Kidney epithelial cell (primary cell): ENCODE results near the gene REELD1. TPM values are rescaled to one million over a fixed set of nuclear protein-coding genes. Genes with fewer than 3 reads are reported as not detected.

Experiments used
- DNase-seq: peaks from one replicate; pipeline ENCODE4 v3.0.0-alpha.2; 2010; ENCODE audit warnings: low read depth
- H3K27me3 ChIP-seq: 2 replicates; pipeline ENCODE4 v1.6.0; 2011; ENCODE audit warnings: low read length; ENCODE audit not compliant: control insufficient read depth, insufficient read depth
- H3K36me3 ChIP-seq: 2 replicates; pipeline ENCODE4 v1.5.1; 2011; ENCODE audit warnings: low read length; ENCODE audit not compliant: control insufficient read depth, insufficient read depth
- H3K4me3 ChIP-seq: 2 replicates; pipeline ENCODE4 v1.5.1; 2011; ENCODE audit warnings: low read depth, mild to moderate bottlenecking, control low read depth, low read length
- total RNA-seq: library from RNA; depleted of rRNA; stranded (reverse); fragments of >200 nt; gene quantifications from 2 replicates; pipeline ENCODE4 v1.2.3, GENCODE V29; 2015
- TF ChIP-seq, protein P1 (sequence below): IDR thresholded peaks from 2 replicates; pipeline ENCODE4 v1.5.1; 2011; ENCODE audit warnings: mild to moderate bottlenecking, moderate library complexity, low read length, control low read depth, inconsistent platforms; ENCODE audit not compliant: insufficient read depth, poor library complexity, severe bottlenecking

The REELD1 gene
- total RNA-seq, 1 donor from 2014 or later, result not detected

DNA sequence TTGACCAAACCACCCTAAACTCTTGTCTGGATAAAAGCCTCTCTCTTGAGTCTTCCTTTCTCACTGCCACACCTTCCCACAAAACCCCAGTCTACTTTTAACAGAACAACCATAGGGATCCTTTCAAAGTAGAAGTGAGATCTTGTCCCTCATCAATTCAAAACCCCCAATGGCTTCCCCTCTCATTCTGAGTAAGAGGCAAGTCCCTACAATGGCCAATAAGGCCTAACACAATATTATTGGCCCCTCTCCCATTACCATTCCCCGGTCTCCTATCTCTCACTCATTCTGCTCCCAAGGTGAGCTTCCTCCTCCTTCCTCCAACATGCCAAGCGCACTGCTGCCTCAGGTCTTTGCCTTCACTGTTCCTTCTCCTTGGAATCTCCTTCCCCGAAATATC, 57.1 kb downstream of the REELD1 start:
- H3K36me3 ChIP-seq, result no peaks in the 10 kb centered on the region
- no peaks in the 10 kb centered on the region for H3K27me3 ChIP-seq
- TF ChIP-seq, protein P1, sequence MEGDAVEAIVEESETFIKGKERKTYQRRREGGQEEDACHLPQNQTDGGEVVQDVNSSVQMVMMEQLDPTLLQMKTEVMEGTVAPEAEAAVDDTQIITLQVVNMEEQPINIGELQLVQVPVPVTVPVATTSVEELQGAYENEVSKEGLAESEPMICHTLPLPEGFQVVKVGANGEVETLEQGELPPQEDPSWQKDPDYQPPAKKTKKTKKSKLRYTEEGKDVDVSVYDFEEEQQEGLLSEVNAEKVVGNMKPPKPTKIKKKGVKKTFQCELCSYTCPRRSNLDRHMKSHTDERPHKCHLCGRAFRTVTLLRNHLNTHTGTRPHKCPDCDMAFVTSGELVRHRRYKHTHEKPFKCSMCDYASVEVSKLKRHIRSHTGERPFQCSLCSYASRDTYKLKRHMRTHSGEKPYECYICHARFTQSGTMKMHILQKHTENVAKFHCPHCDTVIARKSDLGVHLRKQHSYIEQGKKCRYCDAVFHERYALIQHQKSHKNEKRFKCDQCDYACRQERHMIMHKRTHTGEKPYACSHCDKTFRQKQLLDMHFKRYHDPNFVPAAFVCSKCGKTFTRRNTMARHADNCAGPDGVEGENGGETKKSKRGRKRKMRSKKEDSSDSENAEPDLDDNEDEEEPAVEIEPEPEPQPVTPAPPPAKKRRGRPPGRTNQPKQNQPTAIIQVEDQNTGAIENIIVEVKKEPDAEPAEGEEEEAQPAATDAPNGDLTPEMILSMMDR, result no peak
- H3K4me3 ChIP-seq, result no peak overlapping the region
- DNase-seq, result no peak

- DNase-seq, result no peak
These were observed 59.0 kb downstream of the REELD1 start for GRCh38 chr4:146273204-146273901.

DNA sequence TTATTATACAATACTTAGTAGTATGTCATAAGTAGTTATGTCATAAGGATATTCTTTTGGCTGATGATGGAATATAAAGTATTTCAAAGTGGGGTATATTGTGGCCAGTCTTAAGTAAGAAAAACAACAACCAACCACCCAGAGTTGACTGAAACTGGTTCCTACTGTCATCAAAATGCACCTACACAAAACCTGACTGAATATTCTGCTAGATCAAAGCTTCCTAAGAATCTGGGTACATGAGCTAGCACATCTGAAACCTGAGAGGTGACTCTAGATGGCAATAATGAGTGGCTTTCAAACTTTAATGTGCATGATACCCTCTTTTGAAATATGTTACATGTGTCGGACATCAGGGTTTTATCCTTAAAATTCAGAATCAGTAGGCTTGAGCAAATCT, 60.4 kb downstream of the REELD1 start:
- TF ChIP-seq, protein P1, result no peak
- no peak for DNase-seq
- no peaks in the 10 kb centered on the region for H3K36me3 ChIP-seq
- H3K4me3 ChIP-seq, result no peak overlapping the region
- H3K27me3 ChIP-seq, result no peaks in the 10 kb centered on the region

More at GRCh38 chr4:146273204-146273901, 59.0 kb downstream of the REELD1 start:
- TF ChIP-seq, protein P1, result no peak
- no peak overlapping the region for H3K4me3 ChIP-seq
- H3K27me3 ChIP-seq, result no peaks in the 10 kb centered on the region
- H3K36me3 ChIP-seq, result no peaks in the 10 kb centered on the region

DNA sequence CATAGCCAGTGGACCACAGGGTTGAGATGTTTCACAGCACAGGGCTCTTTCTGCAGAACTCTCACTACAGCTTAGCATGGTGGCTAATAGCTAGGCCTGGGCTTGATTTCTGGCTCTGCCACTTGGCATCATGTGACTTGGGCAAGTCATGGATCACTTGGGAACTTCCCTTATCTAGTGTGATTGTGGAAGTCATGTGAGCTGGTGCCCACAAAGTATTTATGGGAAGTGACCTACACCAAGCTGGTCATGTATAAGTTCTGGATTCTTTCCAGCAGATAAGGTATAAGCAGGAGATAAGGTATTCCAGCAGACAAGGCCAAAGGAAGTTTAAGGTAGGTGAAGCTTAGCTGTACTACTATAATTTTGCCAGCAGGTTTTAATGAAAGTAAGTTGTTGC, 61.0 kb downstream of the REELD1 start:
- no peak for DNase-seq
- no peaks in the 10 kb centered on the region for H3K27me3 ChIP-seq
- TF ChIP-seq, protein P1, result no peak
- H3K36me3 ChIP-seq, result no peaks in the 10 kb centered on the region
- no peak overlapping the region for H3K4me3 ChIP-seq

GRCh38 chr4:146278986-146279385, 64.6 kb downstream of the REELD1 start:
- no peaks in the 10 kb centered on the region for H3K36me3 ChIP-seq
- TF ChIP-seq, protein P1, result no peak
- H3K27me3 ChIP-seq, result no peaks in the 10 kb centered on the region
- DNase-seq, result no peak
- H3K4me3 ChIP-seq, result no peak overlapping the region

Other genes with a start within 250 kb of the REELD1 start
- 24.5 and 35.8 TPM in 2 replicates for gene LSM6, start 38.8 kb upstream of the REELD1 start, total RNA-seq